Measurements from ENCODE around the gene TSPAN18. TPM values are rescaled to one million over a fixed set of nuclear protein-coding genes. Genes with fewer than 3 reads are reported as not detected.

TSPAN18 gene
- total and polyA plus RNA-seq, 2 of the 4 experiments (the other 2 are of a cell fraction): 0.36 to 1.1 TPM

DNA sequence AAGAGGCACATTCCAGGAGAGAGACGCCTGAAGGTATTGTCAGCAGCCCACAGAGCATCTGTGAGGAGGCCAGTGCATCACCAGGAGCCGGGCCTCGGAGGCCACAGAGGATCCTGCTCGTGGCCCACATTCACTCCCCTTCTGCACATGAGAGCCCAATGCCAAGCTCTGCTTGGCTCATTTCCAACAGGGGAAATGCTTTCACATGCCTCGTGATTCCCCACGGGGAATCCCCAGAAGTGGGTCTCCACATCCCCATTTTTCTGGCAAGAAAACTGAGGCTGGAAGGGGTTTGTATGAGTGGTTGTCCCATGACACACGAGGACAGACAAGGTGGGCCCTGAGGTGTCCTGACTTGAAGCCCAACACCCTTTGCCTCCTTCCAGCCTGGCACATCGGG is 189.6 kb downstream of the TSPAN18 start:
- peaks cover 1% of the 10 kb centered on the region; the same call in 1 of the 2 replicates for H3K4me1 ChIP-seq (ENCODE audit: control insufficient read depth, insufficient read depth, low read length)
- H3K23ac ChIP-seq (ENCODE audit: low read depth, low read length): no peak overlapping the region
- H2BK20ac ChIP-seq (ENCODE audit: low read depth, low read length): no peak overlapping the region
- H2AK9ac ChIP-seq (replicated peaks; ENCODE audit: low read depth, low read length, poor library complexity): no peak overlapping the region
- H2AK5ac ChIP-seq (ENCODE audit: low read depth, low read length): no peak overlapping the region
- ATAC-seq (ENCODE audit: low read depth) (no peak), DNase-seq (no peak)
- no peak overlapping the region for H2BK15ac ChIP-seq (ENCODE audit: low read depth, low read length)
- no peak overlapping the region for H3K4me3 ChIP-seq (ENCODE audit: insufficient read depth, low read depth, low read length)
- no peaks in the 10 kb centered on the region for H4K20me1 ChIP-seq (ENCODE audit: insufficient read depth, low read length)
- in situ Hi-C loops (cut with MboI; ENCODE audit: low sequenced_read_pairs): loop anchor here (25.0 kb wide), 1 partner anchor 804 kb away; no protein-coding TSS in a partner anchor
- H3K4ac ChIP-seq (ENCODE audit: low read depth, low read length): no peak overlapping the region
- H4K91ac ChIP-seq (ENCODE audit: insufficient read depth, low read depth, low read length): no peak overlapping the region
- no peak overlapping the region for H2BK5ac ChIP-seq (ENCODE audit: low read depth, low read length, poor library complexity, severe bottlenecking)
- H3K27me3 ChIP-seq (ENCODE audit: control insufficient read depth, insufficient read depth, low read length): peaks cover 22% of the 10 kb centered on the region
- H3K36me3 ChIP-seq (ENCODE audit: control insufficient read depth, insufficient read depth, low read length): no peaks in the 10 kb centered on the region
- H3K56ac ChIP-seq (ENCODE audit: extremely low read depth, insufficient read depth, low read length): no peak overlapping the region
- dilution Hi-C loops (cut with HindIII; ENCODE audit: low sequenced_read_pairs, unreplicated experiment): no loop called here
- H3K9me3 ChIP-seq (ENCODE audit: control insufficient read depth, insufficient read depth, low read length): no peaks in the 10 kb centered on the region
- H4K8ac ChIP-seq (ENCODE audit: low read depth in 2 of 2, low read length in 2 of 2): no peak overlapping the region
- intact Hi-C loops (cut with micrococcal nuclease): no loop called here
- WGBS, 2 experiments (ENCODE audit: extremely low coverage in 2 of 2, insufficient read length in 1 of 2): no CpG with 5 or more reads among the region's 8 CpGs
- no peak overlapping the region for H3K27ac ChIP-seq (ENCODE audit: insufficient read depth, low read length)
- H3K9ac ChIP-seq (ENCODE audit: low read depth, low read length): no peak overlapping the region
- H3K18ac ChIP-seq (ENCODE audit: low read depth, low read length): no peak overlapping the region
- no peak overlapping the region for H4K5ac ChIP-seq (ENCODE audit: low read depth, low read length)
- H2BK120ac ChIP-seq (ENCODE audit: low read depth, low read length): no peak overlapping the region
- POLR2A ChIA-PET (ENCODE audit: unreplicated experiment): interaction anchor here (0.6 kb wide), 1 partner anchor 21 kb away, joined by 3 read pairs; no protein-coding TSS in a partner anchor
- H3K14ac ChIP-seq (replicated peaks; ENCODE audit: low read depth, low read length): no peak overlapping the region
- H3K9me1 ChIP-seq (ENCODE audit: insufficient read depth, low read length): no peaks in the 10 kb centered on the region
- no TSS peak for BruUV-seq (replicated peaks)
- TF ChIP-seq RFX5 (IDR thresholded peaks at IDR 0.05; ENCODE audit: low read depth, low read length) (no peak), BHLHE40 (IDR thresholded peaks at IDR 0.05; ENCODE audit: low read depth, low read length) (no peak), SMC3 (IDR thresholded peaks at IDR 0.05; ENCODE audit: low read depth, low read length) (no peak), CEBPB (IDR thresholded peaks at IDR 0.05; ENCODE audit: low read depth, low read length) (no peak), MAFK (IDR thresholded peaks at IDR 0.05; ENCODE audit: low read depth, low read length) (no peak), FOS (IDR thresholded peaks at IDR 0.05; ENCODE audit: low read depth, low read length) (no peak), USF2 (IDR thresholded peaks at IDR 0.05; ENCODE audit: low read depth, low read length) (no peak)
- TF ChIP-seq, protein P1, sequence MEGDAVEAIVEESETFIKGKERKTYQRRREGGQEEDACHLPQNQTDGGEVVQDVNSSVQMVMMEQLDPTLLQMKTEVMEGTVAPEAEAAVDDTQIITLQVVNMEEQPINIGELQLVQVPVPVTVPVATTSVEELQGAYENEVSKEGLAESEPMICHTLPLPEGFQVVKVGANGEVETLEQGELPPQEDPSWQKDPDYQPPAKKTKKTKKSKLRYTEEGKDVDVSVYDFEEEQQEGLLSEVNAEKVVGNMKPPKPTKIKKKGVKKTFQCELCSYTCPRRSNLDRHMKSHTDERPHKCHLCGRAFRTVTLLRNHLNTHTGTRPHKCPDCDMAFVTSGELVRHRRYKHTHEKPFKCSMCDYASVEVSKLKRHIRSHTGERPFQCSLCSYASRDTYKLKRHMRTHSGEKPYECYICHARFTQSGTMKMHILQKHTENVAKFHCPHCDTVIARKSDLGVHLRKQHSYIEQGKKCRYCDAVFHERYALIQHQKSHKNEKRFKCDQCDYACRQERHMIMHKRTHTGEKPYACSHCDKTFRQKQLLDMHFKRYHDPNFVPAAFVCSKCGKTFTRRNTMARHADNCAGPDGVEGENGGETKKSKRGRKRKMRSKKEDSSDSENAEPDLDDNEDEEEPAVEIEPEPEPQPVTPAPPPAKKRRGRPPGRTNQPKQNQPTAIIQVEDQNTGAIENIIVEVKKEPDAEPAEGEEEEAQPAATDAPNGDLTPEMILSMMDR (conservative IDR thresholded peaks at IDR 0.05; ENCODE audit: low read depth, low read length): no peak
- H3K4me2 ChIP-seq (ENCODE audit: low read depth, low read length): no peak overlapping the region
- H2AFZ ChIP-seq (replicated peaks; ENCODE audit: low read length, poor library complexity): no peak overlapping the region
- H3K79me1 ChIP-seq (ENCODE audit: low read depth in 1 of 2, low read length in 2 of 2): no peaks in the 10 kb centered on the region
- CTCF ChIA-PET: interaction anchor here (0.6 kb wide), 1 partner anchor 181 kb away, joined by 5 read pairs; no protein-coding TSS in a partner anchor

Data from IMR-90 (cell line).